NCI-H2196 (cell line): ENCODE data around the gene NR5A2.

Experiments
- DNase-seq: peaks from one replicate; lab custom pipeline; 2025; ENCODE audit not compliant: unreplicated experiment; lab: John Stamatoyannopoulos, UW

NR5A2 gene

DNA sequence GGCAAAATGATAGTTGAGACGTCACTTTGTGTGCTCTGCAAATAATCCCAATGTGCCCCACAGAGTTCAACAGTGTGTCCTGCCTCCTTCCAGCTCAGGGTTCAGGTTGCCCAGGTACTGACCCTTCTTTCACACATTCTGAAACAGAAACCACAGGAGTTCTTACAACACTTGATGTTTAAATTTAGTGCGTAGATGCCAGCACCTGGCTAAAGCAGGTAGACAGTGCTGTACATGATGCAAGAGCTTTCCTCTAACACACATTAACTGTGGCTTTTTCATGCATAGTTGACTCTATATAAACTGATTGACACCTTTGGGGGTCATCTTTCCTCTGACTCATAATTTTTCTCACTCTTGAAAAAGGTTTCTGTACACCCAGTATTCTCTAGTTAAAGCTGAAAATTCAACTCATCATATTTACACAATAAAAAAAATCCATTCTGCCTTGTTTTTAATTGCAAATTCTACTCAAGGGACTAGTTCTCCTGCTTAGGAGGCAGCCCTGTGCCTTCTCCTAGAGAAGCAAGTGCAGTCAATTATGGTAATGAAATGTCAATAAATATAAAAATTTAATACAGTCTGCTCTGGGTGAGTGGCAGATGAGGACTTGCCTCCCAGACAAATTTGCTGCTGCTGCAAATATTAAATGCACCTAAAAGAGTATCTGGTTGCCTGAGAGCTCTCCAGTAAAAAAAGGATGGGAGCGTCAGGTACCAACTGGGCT lies 91.4 kb downstream of the NR5A2 start:
- no peak for DNase-seq

GRCh38 chr1:200121421-200121820 lies 93.9 kb downstream of the NR5A2 start:
- DNase-seq: no peak

GRCh38 chr1:200124309-200124708 lies 96.8 kb downstream of the NR5A2 start:
- DNase-seq: no peak

DNA sequence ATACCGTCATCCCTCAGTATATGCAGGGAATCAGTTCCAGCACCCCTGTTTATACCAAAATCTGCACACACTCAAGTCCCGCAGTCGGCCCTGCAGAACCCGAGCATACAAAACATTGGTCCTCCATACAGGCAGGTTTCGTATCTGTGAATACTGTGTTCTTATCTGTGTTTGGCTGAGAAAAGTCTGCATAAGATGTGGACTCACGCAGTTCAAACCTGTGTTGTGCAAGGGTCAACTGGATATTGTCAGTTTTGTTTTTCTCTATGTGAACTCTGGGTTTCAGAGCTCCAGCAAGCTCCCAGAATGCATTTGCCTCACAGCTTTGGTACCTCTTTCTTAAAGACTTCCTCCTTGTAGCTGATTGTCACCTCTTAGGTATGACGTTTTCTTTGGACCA lies 100.6 kb downstream of the NR5A2 start:
- no peak for DNase-seq

- DNase-seq: no peak
Measured at GRCh38 chr1:200128944-200129879, 101.7 kb downstream of the NR5A2 start.

DNA sequence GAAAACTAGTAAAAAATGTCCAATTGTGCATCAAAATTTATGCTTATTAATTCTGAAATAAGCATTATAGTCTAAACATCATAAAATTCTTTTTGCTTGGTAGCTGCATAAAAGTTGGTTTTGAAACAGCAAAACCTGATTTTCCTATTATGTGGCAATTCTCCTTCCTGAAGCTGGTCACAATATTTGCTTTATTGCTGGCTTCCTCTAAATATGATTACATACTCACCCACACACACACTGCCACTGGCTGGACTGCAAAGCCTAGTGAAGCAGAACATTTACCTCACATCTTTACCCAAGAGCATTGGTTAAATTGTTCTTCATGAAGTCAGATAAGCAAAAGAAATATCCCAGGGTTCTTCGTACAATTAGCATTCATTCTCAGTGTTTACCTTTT lies 103.0 kb downstream of the NR5A2 start:
- no peak for DNase-seq

DNA sequence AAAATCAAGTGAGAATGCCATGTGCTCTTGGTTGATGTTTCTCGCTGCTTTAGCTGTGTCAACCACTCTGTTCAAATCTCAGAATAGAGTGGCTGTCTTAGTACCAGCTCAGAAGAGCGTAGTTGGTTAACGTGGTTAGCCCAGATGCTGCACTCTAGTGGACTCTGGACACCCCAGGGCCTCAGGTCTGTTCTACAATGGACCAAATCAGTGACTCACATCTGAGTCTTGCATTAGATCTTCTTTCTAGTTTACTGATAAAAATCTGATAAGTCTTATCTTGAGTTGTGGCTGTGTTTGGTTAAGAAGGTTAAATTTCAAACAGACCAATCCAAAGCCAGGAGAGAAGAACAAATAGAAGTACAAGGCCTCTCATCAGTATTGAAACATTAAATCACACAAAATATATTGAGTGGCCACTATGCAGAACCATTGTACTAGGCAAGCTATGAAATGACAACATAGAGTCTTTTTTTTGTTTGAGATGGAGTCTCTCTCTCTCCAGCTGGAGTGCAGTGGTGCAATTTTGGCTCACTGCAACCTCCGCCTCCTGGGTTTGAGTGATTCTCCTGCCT lies 104.1 kb downstream of the NR5A2 start:
- no peak for DNase-seq

DNA sequence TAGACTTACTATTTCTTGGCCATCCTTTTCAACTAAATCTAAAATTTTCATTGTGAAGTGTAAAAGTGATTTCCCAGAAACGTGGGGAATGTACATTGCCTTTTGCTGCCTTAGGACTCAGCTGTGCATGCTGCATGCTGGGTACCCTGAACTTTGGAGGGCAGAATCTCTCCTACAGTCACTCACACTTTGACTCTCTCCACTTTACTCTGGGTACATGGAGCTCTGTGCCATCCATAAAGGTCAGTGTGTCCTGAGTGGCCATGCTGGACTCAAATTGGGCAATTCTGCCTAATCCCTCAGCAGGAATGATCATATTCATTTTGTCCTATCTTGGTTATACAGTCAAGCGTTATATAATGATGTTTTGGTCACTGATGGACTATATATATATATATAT lies 105.6 kb downstream of the NR5A2 start:
- DNase-seq: no peak

GRCh38 chr1:200134116-200134515 lies 106.6 kb downstream of the NR5A2 start:
- DNase-seq: no peak

DNA sequence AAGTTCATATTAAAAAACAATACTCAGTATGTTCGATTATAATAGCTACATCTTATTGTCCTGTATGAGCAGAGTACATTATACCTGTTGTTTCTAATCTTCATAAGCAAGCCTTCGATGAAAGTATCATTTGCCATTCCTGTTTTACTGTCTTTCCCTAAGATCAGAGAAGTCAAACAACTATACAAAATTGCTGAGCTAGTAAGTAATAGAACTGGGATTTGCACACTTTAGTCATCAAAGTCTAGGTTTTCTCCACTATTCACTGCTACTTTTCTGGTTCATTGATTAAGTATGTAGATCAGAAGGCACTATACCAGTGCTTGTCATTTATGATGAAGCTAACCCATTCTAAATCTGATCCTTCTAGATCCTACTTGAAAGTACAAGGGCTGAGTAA lies 108.9 kb downstream of the NR5A2 start:
- DNase-seq: no peak

DNA sequence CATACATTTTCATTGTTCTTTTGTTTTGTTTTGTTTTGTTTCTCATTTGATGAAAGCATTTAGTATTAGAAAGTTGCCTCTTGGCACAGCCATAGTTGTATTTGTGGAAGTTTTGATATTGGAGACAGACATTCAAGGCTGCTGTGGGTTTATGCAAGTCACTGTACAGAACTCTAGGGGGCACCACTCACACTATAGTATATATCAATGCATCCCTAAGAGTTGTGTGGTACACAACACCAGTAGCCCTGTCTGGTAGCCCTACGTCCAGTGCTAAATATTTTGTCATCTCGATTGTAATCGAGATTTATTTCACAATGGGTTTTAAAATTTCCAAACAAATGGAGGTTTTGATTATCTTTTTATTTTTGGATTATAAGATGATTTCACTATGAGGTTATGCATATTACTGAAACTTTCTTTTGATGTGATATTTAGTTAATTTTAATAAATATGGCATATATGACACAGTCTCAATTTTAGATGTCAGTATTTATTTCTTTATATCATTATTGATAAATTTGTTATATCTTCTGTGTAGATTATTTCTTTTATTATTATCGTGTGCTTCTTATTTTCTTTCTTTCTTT lies 112.2 kb downstream of the NR5A2 start:
- DNase-seq: no peak

- DNase-seq: no peak
Measured at GRCh38 chr1:200143347-200143746, 115.8 kb downstream of the NR5A2 start.

GRCh38 chr1:200146100-200146499 lies 118.6 kb downstream of the NR5A2 start:
- no peak for DNase-seq

- DNase-seq: no peak
Measured at GRCh38 chr1:200147094-200147493, 119.6 kb downstream of the NR5A2 start.

GRCh38 chr1:200147742-200148141 lies 120.2 kb downstream of the NR5A2 start:
- no peak for DNase-seq

- no peak for DNase-seq
Measured at GRCh38 chr1:200150006-200150405, 122.5 kb downstream of the NR5A2 start.

- no peak for DNase-seq
Measured at GRCh38 chr1:200150721-200151120, 123.2 kb downstream of the NR5A2 start.

DNA sequence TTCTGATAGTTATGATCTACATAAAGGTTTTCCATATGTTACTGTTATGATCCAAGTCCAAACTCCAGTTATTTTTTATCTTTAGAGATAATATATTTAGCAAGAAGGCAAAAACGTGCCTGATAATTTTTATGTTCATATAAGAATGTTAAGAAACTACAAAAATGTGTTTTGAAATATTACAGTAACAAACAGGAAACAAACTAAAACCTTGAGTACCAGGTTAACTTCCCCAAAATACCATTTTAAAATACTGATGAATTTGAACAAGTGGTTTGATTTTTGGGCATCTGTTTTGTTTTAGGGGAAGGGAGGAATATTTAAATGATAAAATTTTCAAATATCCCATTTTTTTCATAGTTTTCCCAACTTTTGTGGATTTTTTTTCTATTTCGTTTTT lies 124.8 kb downstream of the NR5A2 start:
- no peak for DNase-seq

- DNase-seq: no peak
Measured at GRCh38 chr1:200153277-200154055, 126.0 kb downstream of the NR5A2 start.

- DNase-seq: no peak
Measured at GRCh38 chr1:200154069-200154767, 126.7 kb downstream of the NR5A2 start.
